NCI-H146 (cell line): ENCODE measurements around the gene GSTP1.
A peak's percentile ranks its signal among the peaks of the same experiment; 100 is the strongest.
"Not testable (repeated sequence)": the region's sequence is repeated elsewhere in the genome, so short reads cannot be mapped to it uniquely, and the experiment has no call there.

Experiments used
- DNase-seq: peaks from one replicate; lab custom pipeline; 2025; lab: John Stamatoyannopoulos, UW

The GSTP1 gene

GRCh38 chr11:67614730-67615714 is 31.4 kb downstream of the GSTP1 start:
- peak; percentile 26 for DNase-seq

- DNase-seq: no peak
These were observed 32.3 kb downstream of the GSTP1 start for GRCh38 chr11:67615728-67616430.

- DNase-seq: no peak
These were observed 33.0 kb downstream of the GSTP1 start for GRCh38 chr11:67616431-67617242.

- DNase-seq: no peak
These were observed 33.8 kb downstream of the GSTP1 start for GRCh38 chr11:67617243-67617953.

DNA sequence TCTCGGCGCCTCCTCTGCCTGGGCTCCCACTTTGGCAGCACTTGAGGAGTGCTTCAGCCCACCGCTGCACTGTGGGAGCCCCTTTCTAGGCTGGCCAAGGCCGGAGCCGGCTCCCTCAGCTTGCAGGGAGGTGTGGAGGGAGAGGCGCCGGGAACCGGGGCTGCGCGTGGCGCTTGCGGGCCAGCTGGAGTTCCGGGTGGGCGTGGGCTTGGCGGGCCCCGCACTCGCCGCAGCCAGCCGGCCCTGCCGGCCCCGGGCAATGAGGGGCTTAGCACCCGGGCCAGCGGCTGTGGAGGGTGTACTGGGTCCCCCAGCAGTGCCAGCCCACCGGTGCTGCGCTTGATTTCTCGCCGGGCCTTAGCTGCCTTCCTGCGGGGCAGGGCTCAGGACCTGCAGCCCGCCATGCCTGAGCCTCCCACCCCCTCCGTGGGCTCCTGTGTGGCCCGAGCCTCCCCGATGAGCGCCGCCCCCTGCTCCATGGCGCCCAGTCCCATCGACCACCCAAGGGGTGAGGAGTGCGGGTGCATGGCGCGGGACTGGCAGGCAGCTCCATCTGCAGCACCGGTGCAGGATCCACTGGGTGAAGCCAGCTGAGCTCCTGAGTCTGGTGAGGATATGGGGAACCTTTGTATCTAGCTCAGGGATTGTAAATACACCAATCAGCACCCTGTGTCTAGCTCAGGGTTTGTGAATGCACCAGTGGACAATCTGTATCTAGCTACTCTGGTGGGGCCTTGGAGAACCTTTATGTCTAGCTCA is 35.5 kb downstream of the GSTP1 start:
- DNase-seq: not testable (repeated sequence)

GRCh38 chr11:67619683-67620618 is 36.3 kb downstream of the GSTP1 start:
- not testable (repeated sequence) for DNase-seq

DNA sequence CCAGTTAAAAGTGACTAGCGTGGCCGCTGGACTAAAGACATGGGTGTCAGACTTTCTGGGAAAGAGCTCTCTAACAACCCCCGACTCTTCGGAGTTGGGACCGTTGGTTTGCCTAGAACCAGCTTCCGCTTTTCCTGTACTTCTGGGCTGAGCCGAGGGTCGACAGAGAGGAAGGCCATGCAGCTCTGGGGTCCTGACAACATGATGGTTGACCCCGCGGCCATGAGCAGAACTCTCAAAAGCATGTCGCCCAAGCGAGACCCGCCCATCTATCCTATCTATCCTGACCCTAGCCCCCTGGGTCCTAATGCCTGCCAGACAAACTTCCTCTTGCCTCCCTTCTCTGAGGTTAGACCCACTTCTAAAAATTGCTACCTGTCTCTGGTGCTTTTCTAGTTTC is 37.0 kb downstream of the GSTP1 start:
- DNase-seq: not testable (repeated sequence)

DNA sequence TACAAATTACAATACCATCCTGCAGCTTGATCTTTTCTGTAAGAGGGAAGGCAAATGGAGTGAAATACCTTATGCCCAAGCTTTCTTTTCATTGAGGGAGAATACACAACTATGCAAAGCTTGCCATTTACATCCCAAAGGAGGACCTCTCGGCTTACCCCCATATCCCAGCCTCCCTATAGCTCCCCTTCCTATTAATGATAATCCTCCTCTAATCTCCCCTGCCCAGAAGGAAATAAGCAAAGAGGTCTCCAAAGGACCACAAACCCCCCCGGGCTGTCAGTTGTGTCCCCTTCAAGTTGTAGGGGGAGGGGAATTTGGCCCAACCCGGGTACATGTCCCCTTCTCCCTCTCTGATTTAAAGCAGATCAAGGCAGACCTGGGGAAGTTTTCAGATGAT is 38.3 kb downstream of the GSTP1 start:
- DNase-seq: not testable (repeated sequence)

- DNase-seq: not testable (repeated sequence)
These were observed 39.3 kb downstream of the GSTP1 start for GRCh38 chr11:67622905-67623304.

DNA sequence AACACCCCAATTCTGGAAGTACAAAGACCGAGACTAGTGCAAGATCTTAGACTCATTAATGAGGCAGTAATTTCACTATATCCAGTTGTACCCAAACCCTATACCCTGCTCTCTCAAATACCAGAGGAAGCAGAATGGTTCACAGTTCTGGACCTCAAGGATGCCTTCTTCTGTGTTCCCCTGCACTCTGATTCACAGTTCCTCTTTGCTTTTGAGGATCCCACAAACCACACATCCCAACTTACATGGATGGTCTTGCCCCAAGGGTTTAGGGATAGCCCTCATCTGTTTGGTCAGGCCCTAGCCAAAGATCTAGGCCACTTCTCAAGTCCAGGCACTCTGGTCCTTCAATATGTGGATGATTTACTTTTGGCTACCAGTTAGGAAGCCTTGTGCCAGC is 40.2 kb downstream of the GSTP1 start:
- not testable (repeated sequence) for DNase-seq

- not testable (repeated sequence) for DNase-seq
These were observed 42.7 kb downstream of the GSTP1 start for GRCh38 chr11:67626131-67626833.

DNA sequence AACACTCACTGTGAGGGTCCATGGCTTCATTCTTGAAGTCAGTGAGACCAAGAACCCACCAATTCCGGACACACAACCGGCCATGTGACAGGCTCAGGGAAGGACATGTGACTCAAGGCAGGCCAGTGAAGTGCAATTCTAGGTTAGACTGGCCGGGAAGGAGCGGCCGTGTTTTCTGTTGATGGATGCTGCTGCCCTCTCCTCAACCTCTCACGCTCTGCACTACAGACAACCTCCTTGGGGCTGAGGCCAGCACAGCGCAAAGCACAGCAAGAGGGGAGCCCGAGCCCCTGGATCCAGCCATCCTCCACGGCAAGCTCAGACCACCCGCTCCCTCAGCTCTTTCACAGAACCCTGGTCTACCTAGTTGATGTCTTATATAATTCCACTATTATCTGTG is 43.4 kb downstream of the GSTP1 start:
- DNase-seq: no peak

DNA sequence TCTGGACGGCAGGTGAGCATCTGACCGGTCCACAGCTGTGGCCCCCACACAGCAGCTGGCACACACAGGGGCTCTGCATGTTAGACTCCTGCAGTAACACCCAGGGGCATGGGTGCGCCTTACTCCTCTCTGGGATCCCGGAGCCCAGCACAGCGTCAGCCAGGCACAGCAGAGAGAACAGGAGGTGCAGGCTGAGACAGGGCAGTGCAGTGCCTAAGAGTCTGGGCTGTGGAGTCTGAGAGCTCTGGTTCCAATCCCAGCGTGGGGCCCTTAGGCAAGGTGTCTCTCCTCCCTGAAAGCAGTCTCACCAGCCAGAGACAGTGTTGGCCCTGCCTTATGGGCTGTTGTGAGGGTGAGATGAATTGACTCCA is 43.8 kb downstream of the GSTP1 start:
- DNase-seq: no peak

- no peak for DNase-seq
These were observed 44.4 kb downstream of the GSTP1 start for GRCh38 chr11:67627812-67628624.

GRCh38 chr11:67628710-67629385 is 45.2 kb downstream of the GSTP1 start:
- DNase-seq: no peak

- DNase-seq: peak; percentile 90
These were observed 46.0 kb downstream of the GSTP1 start, which contains the start of gene NUDT8 for GRCh38 chr11:67629386-67630227. TSS of gene NUDT8 (minus strand) at chr11:67629937. CDS start at chr11:67629911, 26 bp downstream.
